ENCODE results near the gene NOX1. TPM values are rescaled to one million over a fixed set of nuclear protein-coding genes. Genes with fewer than 3 reads are reported as not detected.

Gene NOX1
- total RNA-seq, 1 donor from 2014 or later: not detected

DNA sequence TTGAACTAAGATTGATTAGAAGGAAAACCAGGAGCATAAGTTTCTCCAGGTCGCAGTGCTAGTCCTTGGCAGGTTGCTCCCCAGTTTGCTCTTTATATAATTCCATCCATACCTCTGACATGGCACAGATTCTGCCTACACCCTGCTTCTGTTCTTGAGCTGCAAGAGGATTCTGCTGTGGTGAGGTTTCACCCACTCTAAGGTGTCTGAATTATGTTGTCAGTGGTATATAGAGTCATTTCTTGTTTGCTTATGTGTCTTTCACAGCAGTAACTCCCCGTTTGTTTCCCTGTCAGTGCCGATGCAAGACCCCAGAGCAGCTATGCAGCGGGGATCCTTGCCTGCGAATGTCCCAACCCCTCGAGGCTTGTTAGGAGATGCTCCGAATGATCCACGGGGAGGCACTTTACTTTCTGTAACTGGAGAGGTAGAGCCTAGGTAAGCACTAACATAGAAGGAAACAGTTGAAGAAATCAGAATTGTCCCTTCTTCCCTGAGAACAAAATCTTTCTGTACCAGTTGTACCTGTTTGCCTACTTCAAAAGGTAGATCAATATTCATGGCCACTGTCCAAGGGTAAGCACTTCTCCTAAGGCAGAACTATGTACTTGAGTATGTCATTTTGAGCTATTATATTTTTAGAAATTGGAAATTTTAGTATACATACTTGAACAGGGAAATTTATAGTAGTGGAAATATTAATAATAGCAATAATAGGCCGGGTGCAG, 42.8 kb downstream of the NOX1 start:
- intact Hi-C loops (cut with DNase I): no loop called here

GRCh38 chrX:100830547-100830946, 43.6 kb downstream of the NOX1 start:
- peaks cover 66% of the 10 kb centered on the region for H3K36me3 ChIP-seq
- H3K27me3 ChIP-seq (ENCODE audit: low read depth): no peaks in the 10 kb centered on the region
- H3K4me3 ChIP-seq: no peak overlapping the region
- TF ChIP-seq, protein P1, sequence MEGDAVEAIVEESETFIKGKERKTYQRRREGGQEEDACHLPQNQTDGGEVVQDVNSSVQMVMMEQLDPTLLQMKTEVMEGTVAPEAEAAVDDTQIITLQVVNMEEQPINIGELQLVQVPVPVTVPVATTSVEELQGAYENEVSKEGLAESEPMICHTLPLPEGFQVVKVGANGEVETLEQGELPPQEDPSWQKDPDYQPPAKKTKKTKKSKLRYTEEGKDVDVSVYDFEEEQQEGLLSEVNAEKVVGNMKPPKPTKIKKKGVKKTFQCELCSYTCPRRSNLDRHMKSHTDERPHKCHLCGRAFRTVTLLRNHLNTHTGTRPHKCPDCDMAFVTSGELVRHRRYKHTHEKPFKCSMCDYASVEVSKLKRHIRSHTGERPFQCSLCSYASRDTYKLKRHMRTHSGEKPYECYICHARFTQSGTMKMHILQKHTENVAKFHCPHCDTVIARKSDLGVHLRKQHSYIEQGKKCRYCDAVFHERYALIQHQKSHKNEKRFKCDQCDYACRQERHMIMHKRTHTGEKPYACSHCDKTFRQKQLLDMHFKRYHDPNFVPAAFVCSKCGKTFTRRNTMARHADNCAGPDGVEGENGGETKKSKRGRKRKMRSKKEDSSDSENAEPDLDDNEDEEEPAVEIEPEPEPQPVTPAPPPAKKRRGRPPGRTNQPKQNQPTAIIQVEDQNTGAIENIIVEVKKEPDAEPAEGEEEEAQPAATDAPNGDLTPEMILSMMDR (IDR thresholded peaks at IDR 0.05): no peak
- intact Hi-C loops (cut with DNase I): no loop called here
- DNase-seq: no peak
- H3K9me3 ChIP-seq: no peaks in the 10 kb centered on the region
- no peaks in the 10 kb centered on the region for H3K4me1 ChIP-seq
- no peak for ATAC-seq
- H3K27ac ChIP-seq: no peak overlapping the region

More for the DNA sequence above, 42.8 kb downstream of the NOX1 start:
- no peak for ATAC-seq
- Histone ChIP-seq H3K27ac (no peak overlapping the region), H3K4me3 (no peak overlapping the region), H3K36me3 (peaks cover 70% of the 10 kb centered on the region), H3K4me1 (no peaks in the 10 kb centered on the region), H3K9me3 (no peaks in the 10 kb centered on the region), H3K27me3 (ENCODE audit: low read depth) (no peaks in the 10 kb centered on the region)
- no peak for DNase-seq
- TF ChIP-seq, protein P1 (IDR thresholded peaks at IDR 0.05): no peak

DNA sequence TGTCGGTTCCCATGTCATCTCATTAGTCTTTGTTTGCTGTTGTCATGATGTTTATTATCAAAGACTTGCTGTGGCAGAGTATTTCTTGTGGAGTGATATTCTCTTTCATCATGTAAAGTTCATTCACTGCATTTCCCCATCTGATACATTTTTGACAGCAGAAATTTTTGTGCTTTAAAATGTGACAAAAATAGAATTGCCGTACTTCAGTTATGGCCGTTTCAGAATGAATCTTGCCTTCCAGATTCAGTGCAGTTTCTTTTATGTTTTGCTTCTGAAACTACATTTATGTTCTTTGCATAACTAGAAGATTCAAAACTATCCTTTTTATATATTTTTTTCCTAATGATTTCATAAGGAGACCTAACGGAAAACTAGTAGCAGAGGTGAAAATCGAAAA, 44.0 kb downstream of the NOX1 start:
- intact Hi-C loops (cut with DNase I): no loop called here
- no peaks in the 10 kb centered on the region for H3K27me3 ChIP-seq (ENCODE audit: low read depth)
- peaks cover 62% of the 10 kb centered on the region for H3K36me3 ChIP-seq
- TF ChIP-seq, protein P1 (IDR thresholded peaks at IDR 0.05): no peak
- H3K9me3 ChIP-seq: no peaks in the 10 kb centered on the region
- no peak overlapping the region for H3K27ac ChIP-seq
- ATAC-seq (no peak), DNase-seq (no peak)
- H3K4me1 ChIP-seq: no peaks in the 10 kb centered on the region
- H3K4me3 ChIP-seq: no peak overlapping the region

- intact Hi-C loops (cut with DNase I): no loop called here
- H3K4me3 ChIP-seq: no peak overlapping the region
- peaks cover 62% of the 10 kb centered on the region for H3K36me3 ChIP-seq
- TF ChIP-seq, protein P1 (IDR thresholded peaks at IDR 0.05): no peak
- no peaks in the 10 kb centered on the region for H3K9me3 ChIP-seq
- H3K27me3 ChIP-seq (ENCODE audit: low read depth): no peaks in the 10 kb centered on the region
- DNase-seq (no peak), ATAC-seq (no peak)
- no peak overlapping the region for H3K27ac ChIP-seq
- no peaks in the 10 kb centered on the region for H3K4me1 ChIP-seq
Observed at GRCh38 chrX:100829730-100830129, 44.4 kb downstream of the NOX1 start.

- Histone ChIP-seq H3K36me3 (peaks cover 33% of the 10 kb centered on the region), H3K9me3 (no peaks in the 10 kb centered on the region), H3K4me1 (no peaks in the 10 kb centered on the region), H3K27ac (peak within 1 kb of the TSS; percentile 78), H3K4me3 (peak within 1 kb of the TSS; percentile 67), H3K27me3 (ENCODE audit: low read depth) (no peaks in the 10 kb centered on the region)
- ATAC-seq: peak; percentile 100
- TF ChIP-seq, protein P1 (IDR thresholded peaks at IDR 0.05): no peak
- peak; percentile 91 for DNase-seq
- intact Hi-C loops (cut with DNase I): no loop called here
Observed at GRCh38 chrX:100819837-100820666, 54.1 kb downstream of the NOX1 start, which contains the start of gene CSTF2. TSS of gene CSTF2 (plus strand) at chrX:100820391. CDS start at chrX:100820417, 26 bp downstream.
